HepG2 (cell line): ENCODE results near the gene GGA3. TPM values are rescaled to one million over a fixed set of nuclear protein-coding genes. Genes with fewer than 3 reads are reported as not detected.

Experiments
- ATAC-seq: fragments of 200-7000 bp; cut with Tn5 transposase; 3 replicates; pipeline ENCODE4 v1.9.1; 2020; ENCODE audit warnings: mild to moderate bottlenecking, moderate library complexity
- BruUV-seq: library from RNA; stranded (reverse); fragments of 400-500 nt; replicated peaks from 2 replicates; lab custom pipeline; 2021; lab: Mats Ljungman, UMichigan
- CTCF ChIA-PET: fragments of 300-600 bp; formaldehyde crosslinking; extraction: SDS; loops from one replicate; lab custom pipeline; 2021; ENCODE audit warnings: low total read pairs, inconsistent platforms, low intra/inter-chr PET ratio; lab: Yijun Ruan, JAX
- POLR2A ChIA-PET: fragments of 350-600 bp; sonication (Branson Sonifier 250); formaldehyde crosslinking; loops from one replicate; lab custom pipeline; 2020; ENCODE audit warnings: antibody characterized with exemption, inconsistent platforms; lab: Yijun Ruan, JAX
- DNase-seq: peaks from one replicate; pipeline ENCODE4 v3.0.0-alpha.2; 2015; ENCODE audit warnings: low spot score
- FAIRE-seq: peaks from 3 replicates; lab custom pipeline; 2011; peaks lifted over from hg19 to GRCh38; lab: Jason Lieb, UNC
- H2AFZ ChIP-seq: one replicate; pipeline ENCODE4 v1.6.1; 2011; ENCODE audit warnings: low read length, inconsistent platforms
- H3K27ac ChIP-seq: fragments of 300-600 bp; 3 replicates; pipeline ENCODE4 v1.8.0; 2011; ENCODE audit warnings: mixed run types, mild to moderate bottlenecking, mixed read lengths, low read length, inconsistent platforms; ENCODE audit not compliant: insufficient read depth; ENCODE audit errors: extremely low read length
- H3K27me3 ChIP-seq, 2 experiments: fragments of 200-600 bp in 1 of 2; 2 replicates in 1 of 2; 3 replicates in 1 of 2; pipeline versions ENCODE4 v1.6.0 to v1.8.0; 2011; ENCODE audit warnings: low read length in 2 of 2, mild to moderate bottlenecking in 2 of 2, moderate library complexity in 2 of 2, inconsistent platforms in 1 of 2; ENCODE audit not compliant: insufficient read depth in 2 of 2, control insufficient read depth in 1 of 2
- H3K36me3 ChIP-seq, 2 experiments: fragments of 200-600 bp in 1 of 2; replicated peaks in 1 of 2; 2 replicates in 1 of 2; 3 replicates in 1 of 2; pipeline versions ENCODE4 v1.5.1 to v1.8.0; 2011; ENCODE audit warnings: low read length in 2 of 2, inconsistent platforms in 1 of 2; ENCODE audit not compliant: insufficient read depth in 2 of 2, control insufficient read depth in 1 of 2
- H3K4me1 ChIP-seq: 2 replicates; pipeline ENCODE4 v1.5.1; 2012; ENCODE audit warnings: low read length, inconsistent platforms; ENCODE audit not compliant: insufficient read depth
- H3K4me2 ChIP-seq: 2 replicates; pipeline ENCODE4 v1.6.0; 2011; ENCODE audit warnings: low read depth, low read length, inconsistent platforms
- H3K4me3 ChIP-seq, 3 experiments: fragments of 200-600 bp in 1 of 3; sonication (generic), shearing (Covaris generic) in 1 of 3; replicated peaks in 1 of 3; 2 replicates each; pipeline ENCODE4 v1.5.1; 2011 to 2016; ENCODE audit warnings: low read length in 3 of 3, inconsistent platforms in 2 of 3, low read depth in 2 of 3, mild to moderate bottlenecking in 2 of 3, control low read depth in 1 of 3, mixed read lengths in 1 of 3; ENCODE audit not compliant: insufficient read depth in 1 of 3
- H3K79me2 ChIP-seq: one replicate; pipeline ENCODE4 v1.6.1; 2011; ENCODE audit warnings: low read length, inconsistent platforms; ENCODE audit not compliant: insufficient read depth
- H3K9ac ChIP-seq: 2 replicates; pipeline ENCODE4 v1.6.0; 2011; ENCODE audit warnings: mild to moderate bottlenecking, low read depth, low read length, inconsistent platforms; ENCODE audit not compliant: insufficient read depth
- H3K9me3 ChIP-seq: 2 replicates; pipeline ENCODE4 v1.5.1; 2012; ENCODE audit warnings: mild to moderate bottlenecking, low read length
- H4K20me1 ChIP-seq: 2 replicates; pipeline ENCODE4 v1.6.0; 2011; ENCODE audit warnings: inconsistent platforms, mild to moderate bottlenecking, low read length, moderate library complexity; ENCODE audit not compliant: insufficient read depth
- BRCA1 ChIP-seq: sonication (generic); formaldehyde crosslinking; IDR thresholded peaks from 2 replicates; pipeline ENCODE4 v1.4.0; 2020; ENCODE audit warnings: missing genetic modification reagents
- GTF3A ChIP-seq: sonication (generic); formaldehyde crosslinking; conservative IDR thresholded peaks from 2 replicates; pipeline ENCODE4 v1.4.0; 2020; ENCODE audit warnings: mild to moderate bottlenecking, missing genetic modification reagents
- HMG20A ChIP-seq: IDR thresholded peaks from 2 replicates; pipeline ENCODE4 v1.6.1; 2016; ENCODE audit warnings: borderline replicate concordance
- HOXA7 ChIP-seq: sonication (generic); formaldehyde crosslinking; IDR thresholded peaks from 2 replicates; pipeline ENCODE4 v1.8.1; 2022; ENCODE audit warnings: mild to moderate bottlenecking, missing genetic modification reagents, moderate library complexity
- JUNB ChIP-seq: sonication (generic); formaldehyde crosslinking; IDR thresholded peaks from 2 replicates; pipeline ENCODE4 v1.8.0; 2022; ENCODE audit warnings: missing genetic modification reagents, mild to moderate bottlenecking, borderline replicate concordance
- KLF12 ChIP-seq: sonication (generic); formaldehyde crosslinking; IDR thresholded peaks from 2 replicates; pipeline ENCODE4 v1.4.0; 2020; ENCODE audit warnings: missing genetic modification reagents, borderline replicate concordance
- THAP9 ChIP-seq: sonication (generic); formaldehyde crosslinking; IDR thresholded peaks from 2 replicates; pipeline ENCODE4; 2020; ENCODE audit warnings: missing genetic modification reagents, mild to moderate bottlenecking, borderline replicate concordance
- WGBS: methylation state at CpG from one replicate; pipeline ENCODE4 v1.1.6; 2017; ENCODE audit warnings: low lambda C conversion rate; 5-methylcytosine and 5-hydroxymethylcytosine counted together
- in situ Hi-C: cut with HindIII; loops from 2 replicates; pipeline ENCODE4 v1.10.0; 2017; ENCODE audit warnings: low pct_unique_long_range_greater_than_20kb; ENCODE audit not compliant: extremely low pct_ligation_motif_present
- intact Hi-C: fragments of 100-400 bp; cut with micrococcal nuclease; formaldehyde crosslinking; loops from one replicate; pipeline ENCODE4 v1.10.0; 2022; ENCODE audit not compliant: unreplicated experiment
- polyA plus RNA-seq, 8 experiments: library from polyadenylated mRNA; depleted of rRNA in 3 of 8; stranded (reverse) in 7 of 8; unstranded in 1 of 8; fragments of >200 nt; fragmentation: Illumina TruSeq in 4 of 8; extraction: Trizol in 4 of 8; gene quantifications; 2 replicates each; pipeline versions ENCODE4 v1.2.1 to v1.2.3, GENCODE V29; 2011 to 2016; ENCODE audit warnings: low read depth in 4 of 8, missing spikeins in 1 of 8, mixed read lengths in 1 of 8; ENCODE audit not compliant: insufficient read depth in 1 of 8
- total RNA-seq, 5 experiments: library from RNA; depleted of rRNA; stranded (reverse); fragments of >200 nt; fragmentation: Illumina TruSeq; extraction: Trizol; gene quantifications; 2 replicates each; pipeline ENCODE4 v1.2.3, GENCODE V29; 2016; ENCODE audit warnings: low read depth in 1 of 5
- TF ChIP-seq, protein P1 (sequence below): sonication (generic); formaldehyde crosslinking; conservative IDR thresholded peaks from 2 replicates; pipeline ENCODE4 v1.4.0; 2020; ENCODE audit warnings: missing genetic modification reagents

GGA3 gene
- total and polyA plus RNA-seq, 2 of the 13 experiments (the other 11 are each of a cell fraction or from before 2014, with no cell fraction given) = 28.4 to 43.7 TPM

GRCh38 chr17:75301502-75302206 lies 40.2 kb upstream of the GGA3 start (continued):
- TF ChIP-seq, protein P1, sequence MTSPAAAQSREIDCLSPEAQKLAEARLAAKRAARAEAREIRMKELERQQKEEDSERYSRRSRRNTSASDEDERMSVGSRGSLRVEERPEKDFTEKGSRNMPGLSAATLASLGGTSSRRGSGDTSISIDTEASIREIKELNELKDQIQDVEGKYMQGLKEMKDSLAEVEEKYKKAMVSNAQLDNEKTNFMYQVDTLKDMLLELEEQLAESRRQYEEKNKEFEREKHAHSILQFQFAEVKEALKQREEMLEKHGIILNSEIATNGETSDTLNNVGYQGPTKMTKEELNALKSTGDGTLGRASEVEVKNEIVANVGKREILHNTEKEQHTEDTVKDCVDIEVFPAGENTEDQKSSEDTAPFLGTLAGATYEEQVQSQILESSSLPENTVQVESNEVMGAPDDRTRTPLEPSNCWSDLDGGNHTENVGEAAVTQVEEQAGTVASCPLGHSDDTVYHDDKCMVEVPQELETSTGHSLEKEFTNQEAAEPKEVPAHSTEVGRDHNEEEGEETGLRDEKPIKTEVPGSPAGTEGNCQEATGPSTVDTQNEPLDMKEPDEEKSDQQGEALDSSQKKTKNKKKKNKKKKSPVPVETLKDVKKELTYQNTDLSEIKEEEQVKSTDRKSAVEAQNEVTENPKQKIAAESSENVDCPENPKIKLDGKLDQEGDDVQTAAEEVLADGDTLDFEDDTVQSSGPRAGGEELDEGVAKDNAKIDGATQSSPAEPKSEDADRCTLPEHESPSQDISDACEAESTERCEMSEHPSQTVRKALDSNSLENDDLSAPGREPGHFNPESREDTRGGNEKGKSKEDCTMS = no peak
- TF ChIP-seq BRCA1 (CRISPR knock-in tag) (no peak), GTF3A (no peak), HOXA7 (CRISPR knock-in tag) (no peak), KLF12 (no peak), HMG20A (no peak)

DNA sequence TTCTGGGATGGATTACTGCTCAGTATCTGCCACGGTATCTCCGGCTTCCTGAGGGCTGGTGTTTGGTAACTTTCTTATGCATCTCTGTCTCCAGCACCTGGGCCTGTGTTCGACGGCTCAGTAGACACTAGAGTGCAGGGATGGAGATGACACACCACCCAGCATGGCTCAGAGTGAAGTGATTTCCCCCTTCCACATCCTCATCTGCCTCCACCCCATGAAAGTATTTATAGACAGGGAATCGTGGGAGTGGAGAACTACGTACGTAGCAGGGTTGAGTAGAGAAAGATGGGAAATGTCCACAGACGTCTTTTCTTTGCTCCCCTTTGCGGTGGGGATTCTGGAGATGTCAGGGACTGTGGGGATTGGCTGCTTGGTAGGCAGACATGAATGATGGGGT lies 39.6 kb upstream of the GGA3 start:
- POLR2A ChIA-PET = no interaction called here
- Histone ChIP-seq H3K4me1 (peaks cover 23% of the 10 kb centered on the region), H3K27ac (no peak overlapping the region), H3K36me3 (no peaks in the 10 kb centered on the region), H3K79me2 (no peaks in the 10 kb centered on the region), H4K20me1 (no peaks in the 10 kb centered on the region), H3K9ac (no peak overlapping the region), H2AFZ (no peak overlapping the region), H3K9me3 (no peaks in the 10 kb centered on the region), H3K27me3 (no peaks in the 10 kb centered on the region), H3K4me2 (no peak overlapping the region), H3K4me3 (no peak overlapping the region)
- ATAC-seq (no peak), FAIRE-seq (no peak), DNase-seq (no peak)
- intact Hi-C loops = no loop called here
- CTCF ChIA-PET = no interaction called here
- BruUV-seq = no TSS peak
- in situ Hi-C loops = no loop called here
- TF ChIP-seq JUNB (CRISPR knock-in tag) = no peak
- TF ChIP-seq THAP9 = no peak
- 86% methylated on average over 9 of the region's 9 CpGs for WGBS
